ENCODE results near the gene PANK4.

PANK4 gene

DNA sequence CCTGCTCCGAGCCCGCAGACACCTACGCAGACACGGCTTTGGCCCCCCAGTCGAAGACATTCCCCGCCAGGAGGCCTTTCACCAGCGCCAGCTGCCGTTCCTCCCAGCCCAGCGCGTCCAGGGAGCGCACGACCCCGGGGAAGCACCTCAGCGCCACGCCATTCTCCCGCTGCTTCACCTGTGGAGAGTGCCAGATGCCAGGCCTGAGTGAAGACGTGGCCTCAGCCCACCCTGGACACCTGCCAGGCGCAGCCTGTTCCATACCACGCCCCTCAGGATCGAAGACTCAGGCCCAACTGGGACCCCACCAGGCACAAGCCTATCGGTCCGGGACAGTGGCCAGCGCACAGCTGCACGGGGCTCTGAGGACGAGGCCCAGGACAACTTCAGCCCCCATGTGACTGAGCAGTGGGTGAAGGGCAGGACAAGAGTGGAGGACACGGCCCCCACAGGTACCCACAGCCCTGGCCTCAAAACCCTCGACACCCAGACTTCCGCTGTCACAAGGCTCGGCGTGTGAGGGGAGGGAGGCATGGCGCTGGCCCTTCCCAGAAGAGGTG is 13.5 kb downstream of the PANK4 start:
- no peak for DNase-seq (ENCODE audit: low spot score)

DNA sequence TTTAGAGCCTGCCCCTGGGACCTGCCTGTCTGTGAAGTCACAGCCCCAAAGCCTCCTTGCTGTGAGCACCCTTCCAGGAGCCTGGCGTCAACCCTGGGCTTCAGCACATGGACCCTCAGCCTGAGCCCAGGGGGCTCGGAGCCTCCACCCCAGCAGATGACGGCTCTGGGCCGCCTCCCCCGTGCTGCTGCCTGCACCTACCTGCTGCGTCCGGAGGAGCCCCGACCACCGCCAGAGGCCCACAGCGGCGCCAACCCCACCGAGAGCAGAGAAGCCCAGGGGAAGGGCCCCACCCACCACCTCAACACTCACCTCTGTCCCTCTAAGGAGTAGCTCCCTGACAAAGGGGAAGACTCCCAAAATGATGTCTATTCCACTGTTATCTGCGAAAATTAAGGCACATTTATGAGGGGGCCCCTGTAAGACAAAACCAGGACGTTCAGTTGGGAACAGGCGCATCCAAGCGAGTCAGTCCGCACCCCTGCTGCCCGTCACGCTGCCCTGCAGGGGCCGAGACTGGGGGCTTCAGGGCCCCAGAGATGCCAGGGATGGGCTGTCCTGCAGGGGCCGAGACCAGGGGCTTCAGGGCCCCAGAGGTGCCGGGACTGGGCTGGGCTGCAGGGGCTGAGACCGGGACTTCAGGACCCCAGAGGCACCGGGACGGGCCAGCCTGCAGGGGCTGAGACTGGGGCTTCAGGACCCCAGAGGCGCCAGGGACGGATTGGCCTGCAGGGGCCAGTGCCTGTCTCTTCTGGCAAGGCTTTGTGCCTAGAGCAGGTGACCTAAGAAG is 15.8 kb downstream of the PANK4 start:
- no peak for DNase-seq (ENCODE audit: low spot score)

DNA sequence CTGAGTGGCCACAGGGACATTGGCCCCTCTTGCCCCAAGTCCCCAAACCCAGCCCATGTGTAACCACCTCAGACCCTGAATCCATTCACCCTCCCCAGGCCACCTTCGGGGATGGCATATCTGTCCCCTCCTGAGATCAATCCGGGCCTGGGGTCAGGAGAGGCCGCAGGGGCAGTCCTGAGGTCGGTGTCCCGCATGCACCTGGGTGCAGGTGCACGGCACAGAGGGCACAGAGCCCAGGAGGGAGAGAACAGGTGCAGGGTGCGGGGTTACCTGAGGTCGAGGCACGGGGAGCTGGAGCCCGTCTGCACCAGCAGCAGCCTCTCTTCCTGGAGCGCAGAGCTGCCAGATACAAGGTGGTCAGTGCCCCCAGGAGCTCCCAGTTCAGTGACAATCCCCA is 16.8 kb downstream of the PANK4 start:
- DNase-seq (ENCODE audit: low spot score), result no peak

DNA sequence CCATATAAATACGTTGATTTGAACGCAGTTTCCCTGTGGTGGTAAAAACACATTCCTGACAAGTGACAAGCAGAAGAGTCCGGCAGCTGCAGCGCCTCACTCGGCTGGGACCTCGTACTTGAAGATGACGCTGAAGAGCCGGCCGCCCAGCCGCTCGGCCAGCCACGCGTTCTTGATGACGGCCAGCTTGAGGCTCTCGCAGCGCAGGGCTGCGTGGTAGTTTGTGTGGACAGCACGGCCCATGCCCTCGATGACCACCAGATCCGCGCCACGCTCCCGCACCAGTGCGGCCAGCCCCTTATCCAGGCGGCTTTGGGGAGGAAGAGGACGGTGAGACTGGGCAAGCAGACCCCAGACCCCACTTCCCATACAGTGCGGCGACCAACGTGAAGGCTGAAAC is 17.6 kb downstream of the PANK4 start:
- no peak for DNase-seq (ENCODE audit: low spot score)

DNA sequence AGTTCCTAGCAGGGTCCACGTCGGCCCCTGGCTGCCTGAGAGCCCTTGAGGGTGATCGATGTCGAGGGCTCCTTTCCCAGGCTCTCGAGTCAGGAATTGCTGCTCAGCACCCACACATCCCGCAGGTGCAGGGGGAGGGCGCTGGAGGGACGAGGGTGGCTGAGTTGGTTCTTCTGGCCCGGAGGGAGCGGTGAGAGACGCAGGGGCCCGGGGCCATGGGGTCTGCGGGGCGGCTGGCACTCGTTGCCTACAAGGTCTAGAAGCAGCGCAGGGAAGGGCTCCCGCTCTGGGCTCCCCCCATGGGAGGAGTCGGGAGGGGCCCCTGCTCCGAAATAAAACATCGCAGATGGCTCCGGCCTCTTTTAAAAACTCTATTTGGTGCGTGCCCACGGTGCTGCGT is 18.2 kb downstream of the PANK4 start:
- DNase-seq (ENCODE audit: low spot score), result no peak

DNA sequence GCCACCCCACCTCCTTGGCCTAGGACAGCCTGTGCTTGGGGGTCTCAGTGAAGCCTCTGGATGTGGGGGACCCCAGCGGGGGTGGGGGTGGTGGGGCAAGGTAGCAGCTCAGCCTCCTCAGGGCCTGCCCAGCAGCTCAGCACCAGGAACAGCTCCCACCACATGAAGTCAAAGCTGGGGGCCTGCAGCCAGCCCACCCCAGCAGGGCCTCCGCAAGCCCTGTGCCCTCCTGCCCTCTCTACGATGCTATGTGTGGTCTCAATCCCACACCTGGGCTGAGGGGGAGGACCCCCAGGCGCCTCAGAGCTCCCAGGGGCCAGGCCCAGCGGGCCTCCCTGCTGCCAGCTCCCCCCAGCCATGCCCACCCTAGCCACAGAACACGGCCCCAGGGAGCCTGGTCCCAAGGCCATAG is 18.6 kb downstream of the PANK4 start:
- no peak for DNase-seq (ENCODE audit: low spot score)

DNA sequence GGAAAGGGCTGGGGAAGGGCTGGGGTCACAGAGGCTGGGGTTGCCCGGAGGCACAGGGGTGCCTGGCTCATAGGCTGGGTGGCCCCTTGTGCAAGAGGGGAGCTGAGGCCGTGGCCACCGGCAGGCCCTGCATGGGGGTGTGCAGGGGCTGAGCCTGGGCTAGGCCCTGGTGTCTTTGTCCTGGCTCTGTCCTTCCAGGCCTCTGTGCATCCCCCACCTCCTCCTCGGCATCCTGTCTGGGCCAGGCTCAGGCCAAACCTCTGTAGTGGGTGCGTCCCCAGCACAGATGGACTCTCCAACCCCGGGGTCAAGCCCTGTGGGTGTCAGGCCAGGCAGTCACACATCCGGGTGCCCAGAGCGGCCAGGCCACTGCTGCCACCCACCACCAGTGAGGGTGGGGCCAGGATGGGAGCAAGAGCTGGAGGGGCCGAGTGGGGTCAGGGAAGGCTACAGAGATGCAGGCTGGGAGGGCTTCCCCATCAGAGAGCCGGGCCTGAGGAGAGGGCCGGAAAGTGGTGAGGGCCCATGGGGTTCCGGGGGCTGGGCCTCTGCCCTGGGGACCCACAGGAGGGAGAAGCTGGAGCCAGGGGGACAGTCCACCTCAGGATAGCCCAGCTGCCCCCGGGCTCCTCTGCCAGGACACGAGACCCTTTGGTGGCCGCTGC is 19.4 kb downstream of the PANK4 start:
- DNase-seq (ENCODE audit: low spot score), result no peak

DNA sequence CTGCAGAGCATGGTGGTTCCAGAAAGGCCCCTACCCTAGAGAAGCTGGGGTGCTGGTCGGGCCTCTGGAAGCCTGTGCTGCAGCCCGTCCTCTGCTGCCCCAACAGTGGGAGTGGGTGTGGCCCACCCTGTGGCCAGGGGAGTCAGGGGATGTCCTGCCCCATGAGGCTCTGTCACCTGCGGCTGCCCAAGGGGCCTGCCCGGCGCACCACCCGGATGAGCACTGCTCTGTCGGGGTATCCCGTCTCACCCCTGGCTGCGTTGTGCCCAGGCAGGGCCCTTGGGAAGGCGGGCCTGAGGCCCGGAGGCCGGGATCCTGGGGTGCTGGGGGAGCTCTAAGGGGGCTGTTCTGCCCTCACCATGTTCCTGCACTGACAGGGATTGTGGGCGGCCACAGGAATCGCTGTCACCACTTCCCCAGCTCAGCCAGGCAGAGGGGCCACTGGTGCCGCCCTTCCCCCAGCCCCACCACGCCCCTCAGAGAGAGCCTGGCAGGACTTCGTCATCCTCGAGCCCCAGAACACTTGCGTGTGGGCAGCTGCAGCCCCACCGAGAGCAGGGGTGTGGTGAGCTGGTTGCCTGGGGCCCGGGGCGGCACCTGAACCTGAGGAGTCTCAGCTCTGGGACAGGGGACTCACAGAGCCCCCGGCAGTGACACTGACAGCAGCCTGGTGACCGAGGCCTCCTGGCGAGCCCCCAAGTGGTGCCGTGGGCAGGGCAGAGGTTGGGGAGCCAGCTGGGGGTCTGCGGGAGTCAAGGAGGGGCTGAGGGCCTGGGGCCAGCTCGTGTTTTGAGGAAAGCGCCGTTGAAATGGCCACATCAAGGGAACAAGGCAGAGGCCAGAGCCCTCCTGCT is 20.2 kb downstream of the PANK4 start:
- DNase-seq (ENCODE audit: low spot score), result no peak

DNA sequence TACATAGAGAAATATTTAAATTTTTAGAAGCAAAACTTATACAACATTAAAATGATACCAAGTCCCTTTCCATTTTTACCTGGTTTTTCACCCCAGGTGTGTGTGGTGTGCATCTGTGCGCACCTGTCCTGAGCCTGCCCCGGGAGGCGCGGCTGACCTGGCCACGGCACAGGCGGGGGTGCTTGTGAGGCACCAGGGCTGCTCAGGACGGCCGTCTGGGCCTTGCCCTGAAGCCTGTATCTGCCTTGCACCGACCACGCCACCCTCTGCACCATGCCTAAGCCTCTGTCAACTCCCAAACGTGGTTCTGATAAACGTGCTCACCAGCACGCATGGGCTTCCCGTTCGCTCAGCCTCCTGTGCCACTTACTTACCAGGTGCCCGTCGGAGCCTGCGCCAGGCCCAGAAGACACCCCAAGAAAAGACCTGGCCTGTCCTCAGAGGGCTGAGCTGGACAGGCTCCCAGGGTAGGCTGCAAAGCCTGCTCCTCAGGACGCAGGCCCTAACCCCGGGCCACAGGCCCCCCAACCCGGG is 20.9 kb downstream of the PANK4 start:
- DNase-seq (ENCODE audit: low spot score), result no peak

DNA sequence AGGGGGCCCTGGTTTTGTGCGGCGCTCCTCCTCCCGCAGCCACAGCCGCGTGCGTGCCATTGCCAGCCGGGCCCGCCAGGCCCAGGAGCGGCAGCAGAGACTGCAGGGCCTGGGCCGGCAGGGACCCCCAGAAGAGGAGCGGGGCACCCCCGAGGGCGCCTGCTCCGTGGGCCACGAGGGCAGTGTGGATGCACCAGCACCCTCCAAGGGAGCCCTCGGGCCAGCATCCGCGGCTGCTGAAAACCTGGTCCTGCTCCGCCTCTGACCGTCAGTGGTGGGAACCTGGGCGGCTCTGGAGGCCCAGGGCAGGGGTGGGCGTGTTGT is 21.5 kb downstream of the PANK4 start:
- no peak for DNase-seq (ENCODE audit: low spot score)

DNA sequence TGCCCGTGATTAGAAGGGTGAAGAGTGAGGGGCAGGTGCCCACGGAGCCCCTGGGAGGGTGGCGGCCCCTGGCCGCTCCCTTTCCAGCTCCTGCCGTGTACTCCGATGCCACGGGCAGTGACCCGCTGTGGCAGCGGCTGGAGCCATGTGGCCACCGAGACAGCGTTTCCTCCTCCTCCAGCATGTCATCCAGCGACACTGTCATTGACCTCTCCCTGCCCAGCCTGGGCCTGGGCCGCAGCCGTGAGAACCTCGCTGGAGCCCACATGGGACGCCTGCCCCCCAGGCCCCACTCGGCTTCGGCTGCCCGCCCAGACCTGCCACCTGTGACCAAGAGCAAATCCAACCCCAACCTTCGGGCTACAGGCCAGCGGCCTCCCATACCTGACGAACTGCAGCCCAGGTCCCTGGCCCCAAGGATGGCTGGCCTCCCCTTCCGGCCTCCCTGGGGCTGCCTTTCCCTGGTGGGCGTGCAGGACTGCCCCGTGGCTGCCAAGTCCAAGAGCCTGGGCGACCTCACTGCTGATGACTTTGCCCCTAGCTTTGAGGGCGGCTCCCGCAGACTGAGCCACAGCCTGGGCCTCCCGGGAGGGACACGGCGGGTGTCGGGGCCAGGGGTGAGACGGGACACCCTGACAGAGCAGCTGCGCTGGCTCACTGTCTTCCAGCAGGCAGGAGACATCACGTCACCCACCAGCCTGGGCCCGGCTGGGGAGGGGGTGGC is 22.0 kb downstream of the PANK4 start:
- no peak for DNase-seq (ENCODE audit: low spot score)

DNA sequence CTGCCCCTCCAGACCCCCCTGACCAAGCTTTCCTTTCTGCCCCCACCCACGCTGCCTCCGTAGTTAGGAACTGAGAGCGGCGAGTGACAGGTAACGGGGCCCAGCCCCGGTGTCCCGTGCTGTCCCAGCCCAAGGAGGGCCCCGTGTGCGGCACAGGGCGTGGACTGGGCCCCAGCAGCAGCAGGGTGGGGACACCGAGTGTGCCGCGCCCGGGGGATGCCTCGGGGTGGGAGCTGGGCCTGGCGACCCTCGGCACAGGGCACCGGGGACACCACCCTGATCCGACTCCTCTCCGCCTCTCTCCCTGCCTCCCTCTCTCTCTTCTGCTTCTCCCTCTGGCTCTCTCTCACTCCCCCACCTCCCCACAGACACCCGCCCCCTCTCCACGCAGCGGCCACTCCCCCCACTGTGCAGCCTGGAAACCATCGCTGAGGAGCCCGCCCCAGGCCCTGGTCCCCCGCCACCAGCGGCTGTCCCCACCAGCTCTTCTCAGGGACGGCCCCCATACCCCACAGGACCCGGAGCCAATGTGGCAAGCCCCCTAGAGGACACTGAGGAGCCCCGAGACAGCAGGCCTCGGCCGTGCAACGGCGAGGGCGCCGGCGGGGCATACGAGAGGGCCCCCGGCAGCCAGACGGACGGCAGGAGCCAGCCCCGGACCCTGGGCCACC is 22.7 kb downstream of the PANK4 start:
- no peak for DNase-seq (ENCODE audit: low spot score)

DNA sequence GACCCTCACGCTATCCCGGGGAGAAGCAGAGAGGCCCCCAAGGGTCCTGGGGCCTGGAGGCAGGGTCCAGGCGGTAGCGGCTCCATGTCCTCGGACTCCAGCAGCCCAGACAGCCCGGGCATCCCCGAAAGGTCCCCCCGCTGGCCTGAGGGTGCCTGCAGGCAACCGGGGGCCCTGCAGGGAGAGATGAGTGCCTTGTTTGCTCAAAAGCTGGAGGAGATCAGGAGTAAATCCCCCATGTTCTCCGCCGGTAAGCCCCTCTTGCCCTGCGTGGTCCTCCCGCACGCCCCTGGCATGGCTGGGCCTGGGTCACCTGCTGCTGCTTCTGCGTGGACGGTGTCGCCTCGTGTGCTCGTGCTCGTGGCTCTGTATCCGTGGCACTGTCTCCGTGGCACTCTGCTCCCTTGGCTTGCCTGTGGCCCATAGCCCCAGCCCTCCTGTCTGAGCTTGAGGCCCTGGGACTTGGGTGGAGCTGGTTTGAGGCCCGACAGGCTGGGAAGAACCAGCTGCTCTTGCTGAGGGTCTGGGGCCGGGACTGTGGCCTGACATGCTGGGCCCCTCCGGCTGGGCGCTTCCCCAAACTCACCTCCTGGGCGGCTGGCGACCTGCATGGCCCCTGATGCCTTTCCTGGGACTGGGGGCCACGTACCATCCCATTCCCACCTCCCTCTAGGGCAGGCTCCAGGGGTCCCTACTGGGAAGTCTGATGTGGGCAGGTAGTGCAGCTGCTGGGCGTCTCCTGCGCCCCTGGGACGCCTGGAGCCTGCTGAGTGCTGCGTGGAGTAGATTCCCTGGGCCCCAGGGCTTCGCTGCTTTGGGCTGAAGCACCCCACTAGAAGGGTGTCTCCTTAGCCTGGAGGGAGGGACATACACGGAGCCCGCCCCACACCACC is 23.5 kb downstream of the PANK4 start:
- DNase-seq (ENCODE audit: low spot score), result no peak

DNA sequence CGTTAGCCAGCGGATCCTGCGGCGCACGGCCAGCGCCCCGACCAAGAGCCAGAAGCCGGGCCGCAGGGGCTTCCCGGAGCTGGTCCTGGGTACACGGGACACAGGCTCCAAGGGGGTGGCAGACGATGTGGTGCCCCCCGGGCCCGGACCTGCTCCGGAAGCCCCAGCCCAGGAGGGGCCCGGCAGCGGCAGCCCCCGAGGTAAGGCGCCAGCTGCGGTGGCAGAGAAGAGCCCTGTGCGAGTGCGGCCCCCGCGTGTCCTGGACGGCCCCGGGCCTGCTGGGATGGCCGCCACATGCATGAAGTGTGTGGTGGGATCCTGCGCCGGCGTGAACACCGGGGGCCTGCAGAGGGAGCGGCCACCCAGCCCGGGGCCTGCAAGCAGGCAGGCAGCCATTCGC is 24.2 kb downstream of the PANK4 start:
- no peak for DNase-seq (ENCODE audit: low spot score)

DNA sequence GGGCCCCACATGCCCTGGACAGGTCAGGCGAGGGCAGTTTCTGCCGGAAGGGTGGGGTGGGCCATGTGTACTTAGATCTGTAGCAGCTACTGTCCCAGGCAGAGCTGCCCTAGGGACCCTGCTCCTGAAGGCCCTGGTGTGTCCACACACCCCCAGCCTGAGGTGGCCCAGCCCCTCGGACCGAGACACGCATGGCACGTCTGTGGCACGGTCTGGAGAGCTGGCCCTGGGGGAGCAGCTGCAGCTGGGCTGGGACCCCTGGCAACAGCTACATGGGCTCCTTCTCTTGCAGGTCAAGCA is 24.6 kb downstream of the PANK4 start:
- DNase-seq (ENCODE audit: low spot score), result no peak

DNA sequence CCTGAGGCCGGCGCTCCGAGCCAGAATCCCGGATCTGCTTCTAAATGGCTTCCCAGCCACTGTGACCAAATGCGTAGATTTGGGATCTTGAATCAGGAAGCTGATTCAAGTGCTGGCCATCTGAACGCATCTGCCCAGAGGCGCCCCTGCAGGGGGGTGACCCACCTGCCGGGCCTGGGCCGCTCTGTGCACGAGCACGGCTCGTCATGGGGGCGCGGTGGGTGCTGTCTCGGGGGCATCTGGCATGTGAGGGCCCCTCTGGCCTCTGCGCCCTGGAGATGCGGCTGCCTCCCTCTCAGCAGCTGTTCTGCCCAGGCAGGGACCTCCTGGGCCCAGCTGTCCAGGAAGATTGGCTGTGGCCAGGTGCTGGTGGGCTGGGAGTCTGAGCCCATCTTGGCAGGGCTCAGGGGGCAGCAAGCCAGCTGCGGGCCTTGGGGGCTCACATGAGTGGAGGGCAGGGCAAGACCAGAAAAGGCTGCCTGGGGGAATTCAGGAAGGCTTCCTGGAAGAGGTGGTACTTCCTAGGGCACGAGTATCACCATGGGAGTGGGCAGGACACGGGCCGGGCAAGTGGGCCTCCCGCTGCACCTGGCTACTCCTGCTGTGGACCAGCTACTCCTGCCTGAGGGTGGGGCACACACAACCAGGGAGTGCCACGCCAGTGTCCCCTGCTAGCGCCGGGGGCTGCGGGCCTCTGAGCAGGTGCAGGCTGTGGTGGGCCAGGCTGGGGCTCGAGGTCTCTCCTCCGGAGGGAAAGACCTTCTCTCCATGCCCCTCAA is 25.2 kb downstream of the PANK4 start:
- no peak for DNase-seq (ENCODE audit: low spot score)

DNA sequence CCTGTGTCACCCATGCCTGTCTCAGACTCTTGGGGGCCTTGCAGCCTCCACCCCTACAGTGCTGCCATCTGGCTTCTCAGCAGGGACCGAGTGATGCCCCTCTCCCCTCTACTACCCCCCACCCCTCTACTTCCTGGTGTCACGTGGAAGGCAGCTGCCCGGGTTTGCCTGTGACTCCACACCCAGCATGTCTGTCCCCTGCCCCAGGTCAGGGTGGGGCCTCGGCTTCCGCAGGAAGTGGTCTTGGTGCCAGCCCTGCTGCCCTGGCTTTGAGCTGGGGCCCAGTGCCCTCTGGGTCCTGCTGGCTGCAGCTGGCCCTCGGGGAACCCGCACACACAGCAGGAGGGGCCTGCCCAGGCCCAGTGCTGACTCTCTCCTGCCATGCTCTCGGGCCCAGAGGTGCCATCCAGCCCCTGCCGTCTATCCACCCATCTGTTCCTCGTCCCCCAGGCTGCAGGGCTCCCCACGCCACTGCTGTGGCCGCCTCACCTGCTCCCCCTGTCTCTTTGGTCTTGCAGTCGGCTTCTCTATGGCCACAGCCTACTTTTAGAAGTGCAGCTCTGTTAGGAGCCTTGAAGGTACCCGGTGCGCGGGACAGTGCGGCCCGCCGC is 26.3 kb downstream of the PANK4 start:
- no peak for DNase-seq (ENCODE audit: low spot score)

DNA sequence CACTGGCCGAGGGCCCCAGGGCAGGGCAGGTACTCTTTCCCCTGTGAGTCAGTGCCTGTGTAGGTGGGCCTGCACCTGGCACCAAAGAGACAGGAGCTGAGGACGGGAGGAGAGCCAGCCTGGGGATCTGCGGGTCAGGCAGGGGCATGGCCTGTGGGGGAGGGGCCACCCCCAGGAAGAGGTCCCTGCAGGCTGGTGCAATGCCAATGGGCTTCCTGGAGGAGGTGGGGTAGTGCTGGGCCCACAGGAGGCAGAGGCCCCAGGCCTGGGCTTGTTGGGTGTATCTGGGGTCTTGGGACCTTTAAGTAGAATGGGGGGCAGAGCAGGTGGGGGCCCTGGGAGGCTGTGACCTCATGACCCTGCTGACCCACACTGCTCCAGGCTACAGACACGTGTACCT is 27.1 kb downstream of the PANK4 start:
- no peak for DNase-seq (ENCODE audit: low spot score)

DNA sequence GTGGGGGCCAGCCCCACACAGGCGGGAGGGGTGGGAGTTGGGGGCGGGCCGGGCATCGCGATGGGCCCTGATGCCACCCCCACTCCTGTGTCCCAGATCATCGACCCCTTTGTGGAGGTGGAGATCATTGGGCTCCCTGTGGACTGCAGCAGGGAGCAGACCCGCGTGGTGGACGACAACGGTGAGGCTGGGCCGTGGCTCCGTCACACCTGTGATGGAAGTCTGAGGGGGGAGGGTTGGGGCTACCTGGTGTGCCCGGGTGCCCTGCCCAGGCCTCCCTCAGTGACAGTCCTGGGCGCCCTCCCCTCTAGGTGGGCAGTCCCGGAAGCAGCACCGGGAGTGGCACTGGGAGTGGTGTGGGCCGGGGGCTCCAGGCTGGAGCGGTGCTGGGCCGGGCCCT is 27.7 kb downstream of the PANK4 start:
- no peak for DNase-seq (ENCODE audit: low spot score)

Data from SK-N-DZ (cell line).